PC-3 (cell line): Measurements from ENCODE around the gene MGA. TPM values are rescaled to one million over a fixed set of nuclear protein-coding genes. Genes with fewer than 3 reads are reported as not detected.

Source experiments
- ATAC-seq: fragments of 200-7000 bp; cut with Tn5 transposase; 2 replicates; pipeline ENCODE4 v1.9.1; 2020; ENCODE audit warnings: mild to moderate bottlenecking, moderate library complexity
- BruUV-seq: library from RNA; stranded (reverse); fragments of 400-500 nt; replicated peaks from 2 replicates; lab custom pipeline; 2021; lab: Mats Ljungman, UMichigan
- CTCF ChIA-PET: fragments of 300-600 bp; sonication (Branson Sonifier 250); formaldehyde crosslinking; loops from one replicate; lab custom pipeline; 2022; ENCODE audit warnings: antibody characterized with exemption; lab: Charles Lee
- POLR2A ChIA-PET: fragments of 300-600 bp; sonication (Branson Sonifier 250); formaldehyde crosslinking; loops from one replicate; lab custom pipeline; 2022; ENCODE audit warnings: antibody characterized with exemption; ENCODE audit not compliant: unreplicated experiment; lab: Charles Lee
- DNase-seq: peaks from one replicate; pipeline ENCODE4 v3.0.0-alpha.2; 2015
- H2AFZ ChIP-seq: fragments of 300-600 bp; sonication (generic); 2 replicates; pipeline ENCODE4 v1.6.0; 2016; ENCODE audit warnings: antibody characterized with exemption, low read length
- H3F3A ChIP-seq: fragments of 300-600 bp; sonication (generic); one replicate; pipeline ENCODE4 v1.6.0; 2017; ENCODE audit warnings: antibody characterized with exemption, low read length, control low read depth, mild to moderate bottlenecking; ENCODE audit not compliant: unreplicated experiment
- H3K27ac ChIP-seq: fragments of 300-600 bp; sonication (generic); 2 replicates; pipeline ENCODE4 v1.5.1; 2016; ENCODE audit warnings: mild to moderate bottlenecking, low read length
- H3K27me3 ChIP-seq: fragments of 300-600 bp; sonication (generic); 2 replicates; pipeline ENCODE4 v1.6.1; 2016; ENCODE audit warnings: low read length, mixed read lengths
- H3K36me3 ChIP-seq: fragments of 300-600 bp; sonication (generic); 2 replicates; pipeline ENCODE4 v1.6.1; 2016; ENCODE audit warnings: low read depth, mixed run types, low read length, mixed read lengths
- H3K4me1 ChIP-seq: fragments of 300-600 bp; sonication (generic); 2 replicates; pipeline ENCODE4 v1.5.1; 2016; ENCODE audit warnings: low read length; ENCODE audit not compliant: insufficient read depth
- H3K4me2 ChIP-seq: fragments of 300-600 bp; sonication (generic); 2 replicates; pipeline ENCODE4 v1.6.0; 2016; ENCODE audit warnings: low read length
- H3K4me3 ChIP-seq: fragments of 300-600 bp; sonication (generic); 2 replicates; pipeline ENCODE4 v1.5.1; 2016; ENCODE audit warnings: mild to moderate bottlenecking, low read length, mixed read lengths
- H3K79me2 ChIP-seq: fragments of 300-600 bp; sonication (generic); 2 replicates; pipeline ENCODE4 v1.6.1; 2017; ENCODE audit warnings: low read length, mixed read lengths
- H3K9ac ChIP-seq: fragments of 300-600 bp; sonication (generic); 2 replicates; pipeline ENCODE4 v1.6.0; 2016; ENCODE audit warnings: mild to moderate bottlenecking, low read length
- H3K9me2 ChIP-seq: fragments of 300-600 bp; sonication (generic); replicated peaks from 2 replicates; pipeline ENCODE4 v1.6.1; 2016; ENCODE audit warnings: mixed run types, low read length, mixed read lengths
- H3K9me3 ChIP-seq: fragments of 300-600 bp; sonication (generic); 2 replicates; pipeline ENCODE4 v1.6.1; 2016; ENCODE audit warnings: low read length, mixed read lengths
- H4K20me1 ChIP-seq: fragments of 300-600 bp; sonication (generic); 2 replicates; pipeline ENCODE4 v1.6.1; 2016; ENCODE audit warnings: low read length, mixed read lengths
- CTCF ChIP-seq: fragments of 300-600 bp; sonication (generic); conservative IDR thresholded peaks from 2 replicates; pipeline ENCODE4 v1.5.1; 2017; ENCODE audit warnings: antibody characterized with exemption, low read depth, mild to moderate bottlenecking, low read length
- EZH2 ChIP-seq: fragments of 300-600 bp; sonication (generic); IDR thresholded peaks from one replicate; pipeline ENCODE4 v1.6.1; 2017; ENCODE audit warnings: antibody characterized with exemption, mild to moderate bottlenecking, low read length; ENCODE audit not compliant: unreplicated experiment
- EZH2phosphoT487 ChIP-seq: fragments of 300-600 bp; sonication (generic); IDR thresholded peaks from 2 replicates; pipeline ENCODE4 v1.6.1; 2018; ENCODE audit warnings: mild to moderate bottlenecking, antibody characterized with exemption, low read length, borderline replicate concordance
- intact Hi-C: fragments of 100-400 bp; cut with micrococcal nuclease; formaldehyde crosslinking; loops from 2 replicates; pipeline ENCODE4 v1.9.0; 2023
- total RNA-seq: library from RNA; depleted of rRNA; stranded (reverse); fragments of >200 nt; gene quantifications from 2 replicates; pipeline ENCODE4 v1.2.3, GENCODE V29; 2014

MGA gene
- total RNA-seq, 1 experiment from 2014 or later = 21.2 TPM

- ChIA-PET POLR2A (no interaction called here), CTCF (no interaction called here)
- H3K27ac ChIP-seq = no peak overlapping the region
- H3F3A ChIP-seq = no peaks in the 10 kb centered on the region
- TF ChIP-seq EZH2phosphoT487 = no peak
- DNase-seq (no peak), ATAC-seq (no peak)
- H3K4me2 ChIP-seq = no peak overlapping the region
- intact Hi-C loops = no loop called here
- no peaks in the 10 kb centered on the region for H3K9me3 ChIP-seq
- H3K27me3 ChIP-seq = no peaks in the 10 kb centered on the region
- no peak overlapping the region for H2AFZ ChIP-seq
- no peaks in the 10 kb centered on the region for H4K20me1 ChIP-seq
- no peak overlapping the region for H3K9ac ChIP-seq
- BruUV-seq = no TSS peak
- H3K4me3 ChIP-seq = no peak overlapping the region
- H3K9me2 ChIP-seq = no peaks in the 10 kb centered on the region
- H3K4me1 ChIP-seq = no peaks in the 10 kb centered on the region
- H3K79me2 ChIP-seq = no peaks in the 10 kb centered on the region
- peaks cover 6% of the 10 kb centered on the region; the same call in 1 of the 2 replicates for H3K36me3 ChIP-seq
Measured at GRCh38 chr15:41730543-41730942, 70.3 kb downstream of the MGA start.

- Histone ChIP-seq H3K9ac (no peak overlapping the region), H2AFZ (no peak overlapping the region), H3K36me3 (peaks cover 15% of the 10 kb centered on the region; the same call in 1 of the 2 replicates), H3K79me2 (no peaks in the 10 kb centered on the region), H3K4me2 (no peak overlapping the region), H3K27me3 (no peaks in the 10 kb centered on the region), H3F3A (no peaks in the 10 kb centered on the region), H4K20me1 (no peaks in the 10 kb centered on the region), H3K9me3 (no peaks in the 10 kb centered on the region), H3K9me2 (no peaks in the 10 kb centered on the region), H3K4me1 (no peaks in the 10 kb centered on the region), H3K4me3 (no peak overlapping the region), H3K27ac (no peak overlapping the region)
- ChIA-PET CTCF (no interaction called here), POLR2A (no interaction called here)
- ATAC-seq (no peak), DNase-seq (no peak)
- intact Hi-C loops = no loop called here
- no peak for TF ChIP-seq EZH2phosphoT487
- no peak for TF ChIP-seq EZH2
- TF ChIP-seq CTCF = no peak
- BruUV-seq = no TSS peak
Measured at GRCh38 chr15:41732483-41732882, 72.3 kb downstream of the MGA start.

GRCh38 chr15:41734079-41734478, 73.9 kb downstream of the MGA start:
- Histone ChIP-seq H2AFZ (no peak overlapping the region), H3K27me3 (no peaks in the 10 kb centered on the region), H3F3A (no peaks in the 10 kb centered on the region), H3K36me3 (peaks cover 15% of the 10 kb centered on the region; the same call in 1 of the 2 replicates), H3K79me2 (no peaks in the 10 kb centered on the region), H3K9me2 (no peaks in the 10 kb centered on the region), H4K20me1 (no peaks in the 10 kb centered on the region), H3K27ac (no peak overlapping the region), H3K9ac (no peak overlapping the region), H3K4me1 (no peaks in the 10 kb centered on the region), H3K4me3 (no peak overlapping the region), H3K4me2 (no peak overlapping the region), H3K9me3 (no peaks in the 10 kb centered on the region)
- no peak for ATAC-seq
- CTCF ChIA-PET = no interaction called here
- intact Hi-C loops = no loop called here
- no peak for DNase-seq
- POLR2A ChIA-PET = no interaction called here
- BruUV-seq = no TSS peak
- TF ChIP-seq EZH2phosphoT487 (no peak), CTCF (no peak), EZH2 (no peak)
